ENCODE data around the gene GREB1.

GRCh38 chr2:11629215-11629614, 95.4 kb downstream of the GREB1 start:
- no peak for TF ChIP-seq CTCF (IDR thresholded peaks at IDR 0.05)
- no peak for TF ChIP-seq POLR2AphosphoS5 (IDR thresholded peaks at IDR 0.05)
